Measurements from ENCODE around the gene KIAA0825.

Gene KIAA0825

DNA sequence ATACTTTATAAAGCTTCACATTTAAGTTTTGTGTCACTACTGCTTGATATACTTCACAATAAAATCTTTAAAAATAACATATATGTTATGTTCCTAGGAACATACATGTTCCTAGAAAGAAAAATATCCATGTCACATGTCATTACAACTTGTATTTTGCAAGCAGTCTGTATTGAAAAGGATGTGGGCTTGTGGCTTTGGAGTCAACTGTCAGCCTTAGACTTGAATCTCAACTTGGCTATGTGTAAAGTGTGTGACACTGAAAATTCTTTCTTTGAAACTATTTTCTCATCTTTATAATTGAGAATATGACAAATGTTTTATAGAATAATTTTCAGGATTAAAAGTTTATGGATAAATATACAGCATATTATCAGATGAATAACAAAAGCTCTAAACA, 273.1 kb downstream of the KIAA0825 start:
- Mint-ChIP-seq H3K27me3 (ENCODE audit: low read depth) (no peaks in the 10 kb centered on the region), H3K4me1 (ENCODE audit: low read depth) (peaks cover 1% of the 10 kb centered on the region), H3K36me3 (ENCODE audit: low read depth) (no peaks in the 10 kb centered on the region), H3K9me3 (no peaks in the 10 kb centered on the region), H3K4me3 (no peak overlapping the region), H3K27ac (no peak overlapping the region)
- DNase-seq (ENCODE audit: low spot score), result no peak

DNA sequence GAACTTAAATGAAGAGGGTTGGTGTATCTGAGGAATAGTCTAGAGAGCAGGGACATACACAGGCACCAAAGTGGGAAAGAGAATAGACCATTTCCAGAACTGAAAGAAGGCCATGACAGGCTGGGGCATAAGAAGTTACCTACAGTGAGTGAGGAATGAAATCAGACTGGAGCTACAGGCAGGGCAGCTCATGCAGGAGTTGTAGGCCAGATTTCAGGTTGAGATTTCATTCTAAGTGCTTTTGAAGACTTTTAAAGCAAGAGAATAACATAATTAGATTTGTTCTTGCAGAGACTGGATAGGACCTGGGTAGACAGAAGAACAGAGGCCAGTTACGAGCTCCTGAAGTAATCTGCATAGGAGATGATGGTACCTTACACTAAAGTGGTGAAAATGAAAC, 280.8 kb downstream of the KIAA0825 start:
- Mint-ChIP-seq H3K27me3 (ENCODE audit: low read depth) (no peaks in the 10 kb centered on the region), H3K4me3 (no peak overlapping the region), H3K27ac (no peak overlapping the region), H3K4me1 (ENCODE audit: low read depth) (no peaks in the 10 kb centered on the region), H3K9me3 (no peaks in the 10 kb centered on the region), H3K36me3 (ENCODE audit: low read depth) (no peaks in the 10 kb centered on the region)
- no peak for DNase-seq (ENCODE audit: low spot score)

GRCh38 chr5:94335936-94336335, 282.5 kb downstream of the KIAA0825 start:
- Mint-ChIP-seq H3K27ac (no peak overlapping the region), H3K27me3 (ENCODE audit: low read depth) (no peaks in the 10 kb centered on the region), H3K9me3 (no peaks in the 10 kb centered on the region), H3K4me3 (no peak overlapping the region), H3K36me3 (ENCODE audit: low read depth) (no peaks in the 10 kb centered on the region), H3K4me1 (ENCODE audit: low read depth) (no peaks in the 10 kb centered on the region)
- DNase-seq (ENCODE audit: low spot score), result no peak

DNA sequence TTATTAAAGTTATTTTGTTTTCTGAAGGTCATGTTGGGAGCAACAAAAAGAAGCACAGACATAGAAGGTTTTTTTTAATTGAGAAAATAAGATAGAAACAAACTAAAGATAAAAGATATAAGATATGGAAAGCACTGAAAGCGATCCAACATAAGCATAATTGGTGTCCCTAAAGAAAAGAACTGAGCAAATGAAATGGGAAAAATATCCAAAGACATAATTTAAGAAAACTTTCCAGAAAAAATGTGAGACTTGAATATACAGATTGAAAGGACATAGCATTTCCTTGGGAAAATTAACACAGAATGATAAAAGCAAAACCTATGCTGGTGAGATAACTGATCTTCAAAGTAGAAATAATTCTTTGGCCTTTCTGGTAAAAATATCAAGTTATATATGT, 289.3 kb downstream of the KIAA0825 start:
- Mint-ChIP-seq H3K4me3 (no peak overlapping the region), H3K4me1 (ENCODE audit: low read depth) (no peaks in the 10 kb centered on the region), H3K9me3 (peaks cover 15% of the 10 kb centered on the region), H3K27me3 (ENCODE audit: low read depth) (no peaks in the 10 kb centered on the region), H3K27ac (no peak overlapping the region), H3K36me3 (ENCODE audit: low read depth) (no peaks in the 10 kb centered on the region)
- no peak for DNase-seq (ENCODE audit: low spot score)

DNA sequence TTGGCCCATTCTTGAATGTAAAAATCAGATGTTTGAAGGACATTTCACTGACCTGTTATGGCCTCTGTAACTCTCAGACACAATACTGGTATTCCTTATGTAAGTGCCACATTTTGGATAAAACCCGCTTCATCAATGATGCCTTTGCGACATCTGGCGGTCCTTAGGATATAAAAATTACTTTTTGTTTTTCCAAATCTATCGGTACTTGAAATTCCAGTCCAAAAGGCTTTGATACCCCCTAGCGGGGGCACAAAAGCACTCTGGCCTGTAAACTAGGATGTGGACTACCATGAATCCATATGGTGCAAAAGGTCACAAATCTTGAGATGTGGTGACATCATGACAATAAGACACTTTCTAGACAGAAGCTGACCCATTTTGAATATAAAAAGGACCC, 291.8 kb downstream of the KIAA0825 start:
- Mint-ChIP-seq H3K4me1 (ENCODE audit: low read depth) (no peaks in the 10 kb centered on the region), H3K27me3 (ENCODE audit: low read depth) (no peaks in the 10 kb centered on the region), H3K9me3 (peaks cover 15% of the 10 kb centered on the region), H3K4me3 (no peak overlapping the region), H3K36me3 (ENCODE audit: low read depth) (no peaks in the 10 kb centered on the region), H3K27ac (no peak overlapping the region)
- no peak for DNase-seq (ENCODE audit: low spot score)

DNA sequence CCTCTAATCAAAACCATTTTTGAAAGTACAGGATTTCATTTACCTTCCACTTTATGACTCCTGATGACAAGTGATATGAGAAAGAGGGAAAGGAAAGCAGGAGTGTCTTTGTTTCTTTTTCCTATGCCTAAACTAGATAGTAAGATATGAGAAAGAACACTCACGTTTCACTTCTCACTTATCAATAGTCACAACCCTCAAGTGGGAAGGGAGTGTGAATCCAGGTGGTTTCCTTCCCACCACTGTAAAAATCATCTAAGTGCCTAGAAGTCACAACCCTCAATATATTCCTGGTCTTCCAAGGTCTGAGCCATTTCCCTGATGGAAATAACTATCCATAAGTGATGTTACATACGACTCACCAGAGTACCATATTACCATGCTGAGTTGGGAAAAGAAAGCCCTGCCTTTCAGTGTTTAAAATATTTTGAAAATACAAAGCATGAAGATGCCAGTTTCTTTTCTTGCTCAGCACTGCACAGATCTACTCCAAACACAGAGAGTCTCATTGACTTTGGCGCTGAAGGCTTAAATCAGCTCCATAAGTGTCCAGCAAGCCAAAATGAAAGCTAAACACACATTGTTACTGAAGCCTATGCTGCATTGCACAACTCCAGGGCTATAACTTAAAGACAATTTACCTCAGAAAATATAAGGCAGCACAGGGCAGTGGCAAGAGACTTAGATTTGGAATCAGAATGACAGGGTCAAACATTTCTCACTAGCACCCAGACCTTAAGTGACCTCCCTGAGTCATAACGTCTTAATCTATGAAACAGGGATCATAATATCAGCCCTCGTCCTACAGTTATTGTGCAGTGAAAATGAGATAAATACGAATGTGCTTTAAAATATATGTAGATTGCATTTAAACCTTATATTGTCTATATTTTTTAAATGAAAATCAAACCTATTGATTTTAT, 301.2 kb downstream of the KIAA0825 start:
- no peak for DNase-seq (ENCODE audit: low spot score)
- no peaks in the 10 kb centered on the region for H3K27me3 Mint-ChIP-seq (ENCODE audit: low read depth)
- H3K36me3 Mint-ChIP-seq (ENCODE audit: low read depth), result no peaks in the 10 kb centered on the region
- H3K9me3 Mint-ChIP-seq, result no peaks in the 10 kb centered on the region
- no peaks in the 10 kb centered on the region for H3K4me1 Mint-ChIP-seq (ENCODE audit: low read depth)
- no peak overlapping the region for H3K27ac Mint-ChIP-seq
- H3K4me3 Mint-ChIP-seq, result no peak overlapping the region

GRCh38 chr5:94314460-94315131, 303.8 kb downstream of the KIAA0825 start:
- Mint-ChIP-seq H3K27me3 (ENCODE audit: low read depth) (no peaks in the 10 kb centered on the region), H3K4me1 (ENCODE audit: low read depth) (no peaks in the 10 kb centered on the region), H3K27ac (no peak overlapping the region), H3K9me3 (no peaks in the 10 kb centered on the region), H3K4me3 (no peak overlapping the region), H3K36me3 (ENCODE audit: low read depth) (no peaks in the 10 kb centered on the region)
- no peak for DNase-seq (ENCODE audit: low spot score)

- Mint-ChIP-seq H3K9me3 (no peaks in the 10 kb centered on the region), H3K27me3 (ENCODE audit: low read depth) (no peaks in the 10 kb centered on the region), H3K4me3 (no peak overlapping the region)
These were observed 304.7 kb downstream of the KIAA0825 start for GRCh38 chr5:94313696-94314095.

DNA sequence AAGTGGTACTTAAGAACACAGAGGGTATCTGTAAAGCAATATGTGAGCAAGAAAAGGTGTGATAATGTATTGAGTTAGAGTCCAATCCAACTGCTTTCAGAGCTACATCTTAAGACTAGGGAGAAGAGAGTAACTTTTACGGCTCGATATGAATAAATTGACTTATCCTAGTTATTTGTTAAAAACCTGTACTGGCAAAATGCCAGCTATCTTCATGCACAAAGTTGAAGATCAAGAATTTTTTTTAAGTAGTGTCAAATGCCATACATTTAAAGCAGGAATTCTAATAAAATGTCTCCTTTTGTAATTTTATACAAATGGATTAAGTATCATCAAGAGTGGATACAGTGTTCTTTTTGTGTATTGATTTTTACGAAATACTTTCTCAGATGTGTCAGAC, 305.2 kb downstream of the KIAA0825 start:
- no peaks in the 10 kb centered on the region for H3K4me1 Mint-ChIP-seq (ENCODE audit: low read depth)
- no peaks in the 10 kb centered on the region for H3K27me3 Mint-ChIP-seq (ENCODE audit: low read depth)
- no peak for DNase-seq (ENCODE audit: low spot score)
- no peaks in the 10 kb centered on the region for H3K9me3 Mint-ChIP-seq
- H3K36me3 Mint-ChIP-seq (ENCODE audit: low read depth), result no peaks in the 10 kb centered on the region
- H3K27ac Mint-ChIP-seq, result no peak overlapping the region
- H3K4me3 Mint-ChIP-seq, result no peak overlapping the region

More at GRCh38 chr5:94313696-94314095, 304.7 kb downstream of the KIAA0825 start:
- Mint-ChIP-seq H3K36me3 (ENCODE audit: low read depth) (no peaks in the 10 kb centered on the region), H3K27ac (no peak overlapping the region), H3K4me1 (ENCODE audit: low read depth) (no peaks in the 10 kb centered on the region)
- no peak for DNase-seq (ENCODE audit: low spot score)

DNA sequence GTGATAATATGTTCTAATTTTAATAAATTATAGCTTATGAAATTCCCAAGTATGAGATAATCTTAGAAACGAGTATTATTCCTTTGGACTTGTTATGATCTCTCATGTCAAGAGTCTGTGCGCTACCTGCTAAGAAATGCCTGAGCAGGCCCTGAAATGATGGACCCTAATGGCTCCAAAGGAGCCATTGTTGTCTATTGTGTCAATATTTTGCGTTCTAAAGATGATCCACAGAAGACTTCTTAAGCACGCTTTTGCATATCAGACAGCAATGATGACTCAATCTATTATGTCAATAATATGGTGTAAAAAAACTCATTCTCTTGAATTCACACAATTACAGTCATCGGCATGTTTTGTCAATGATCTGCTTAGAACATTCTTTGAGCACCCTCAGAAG, 306.1 kb downstream of the KIAA0825 start:
- no peaks in the 10 kb centered on the region for H3K36me3 Mint-ChIP-seq (ENCODE audit: low read depth)
- no peaks in the 10 kb centered on the region for H3K4me1 Mint-ChIP-seq (ENCODE audit: low read depth)
- no peak for DNase-seq (ENCODE audit: low spot score)
- H3K4me3 Mint-ChIP-seq, result no peak overlapping the region
- H3K27me3 Mint-ChIP-seq (ENCODE audit: low read depth), result no peaks in the 10 kb centered on the region
- no peak overlapping the region for H3K27ac Mint-ChIP-seq
- no peaks in the 10 kb centered on the region for H3K9me3 Mint-ChIP-seq

GRCh38 chr5:94310833-94311232, 307.6 kb downstream of the KIAA0825 start:
- Mint-ChIP-seq H3K27ac (no peak overlapping the region), H3K9me3 (no peaks in the 10 kb centered on the region), H3K36me3 (ENCODE audit: low read depth) (no peaks in the 10 kb centered on the region), H3K4me3 (no peak overlapping the region), H3K27me3 (ENCODE audit: low read depth) (no peaks in the 10 kb centered on the region), H3K4me1 (ENCODE audit: low read depth) (no peaks in the 10 kb centered on the region)
- no peak for DNase-seq (ENCODE audit: low spot score)

GRCh38 chr5:94309141-94309540, 309.3 kb downstream of the KIAA0825 start:
- DNase-seq (ENCODE audit: low spot score), result no peak
- Mint-ChIP-seq H3K4me3 (no peak overlapping the region), H3K27ac (no peak overlapping the region), H3K27me3 (ENCODE audit: low read depth) (no peaks in the 10 kb centered on the region), H3K9me3 (no peaks in the 10 kb centered on the region), H3K36me3 (ENCODE audit: low read depth) (no peaks in the 10 kb centered on the region), H3K4me1 (ENCODE audit: low read depth) (no peaks in the 10 kb centered on the region)

GRCh38 chr5:94308442-94308841, 310.0 kb downstream of the KIAA0825 start:
- no peaks in the 10 kb centered on the region for H3K9me3 Mint-ChIP-seq
- H3K4me1 Mint-ChIP-seq (ENCODE audit: low read depth), result no peaks in the 10 kb centered on the region
- no peaks in the 10 kb centered on the region for H3K36me3 Mint-ChIP-seq (ENCODE audit: low read depth)
- no peaks in the 10 kb centered on the region for H3K27me3 Mint-ChIP-seq (ENCODE audit: low read depth)
- H3K27ac Mint-ChIP-seq, result no peak overlapping the region
- DNase-seq (ENCODE audit: low spot score), result no peak
- no peak overlapping the region for H3K4me3 Mint-ChIP-seq

GRCh38 chr5:94304146-94304545, 314.3 kb downstream of the KIAA0825 start:
- H3K27me3 Mint-ChIP-seq (ENCODE audit: low read depth), result no peaks in the 10 kb centered on the region
- no peaks in the 10 kb centered on the region for H3K36me3 Mint-ChIP-seq (ENCODE audit: low read depth)
- no peak overlapping the region for H3K4me3 Mint-ChIP-seq
- no peaks in the 10 kb centered on the region for H3K9me3 Mint-ChIP-seq
- H3K27ac Mint-ChIP-seq, result no peak overlapping the region
- no peak for DNase-seq (ENCODE audit: low spot score)
- H3K4me1 Mint-ChIP-seq (ENCODE audit: low read depth), result no peaks in the 10 kb centered on the region
